ENCODE measurements around the gene IGHMBP2. TPM values are rescaled to one million over a fixed set of nuclear protein-coding genes. Genes with fewer than 3 reads are reported as not detected.

IGHMBP2 gene
- total RNA-seq, 1 experiment from 2014 or later, result 19.3 TPM

- no peak overlapping the region for H2AFZ ChIP-seq (ENCODE audit: low read depth, low read length, poor library complexity, severe bottlenecking)
- intact Hi-C loops (cut with micrococcal nuclease), result no loop called here
- DNase-seq (ENCODE audit: low read depth, low spot score), result no peak
- H3K9me2 ChIP-seq (ENCODE audit: insufficient read depth), result no peaks in the 10 kb centered on the region
- H3K4me1 ChIP-seq (ENCODE audit: control insufficient read depth in 1 of 2, insufficient read depth in 2 of 2, low read length in 2 of 2), result no peaks in the 10 kb centered on the region
- H3K27me3 ChIP-seq (ENCODE audit: insufficient read depth, low read length), result no peaks in the 10 kb centered on the region
- BruUV-seq (replicated peaks), result no TSS peak
- H3K9me3 ChIP-seq (ENCODE audit: control insufficient read depth in 1 of 2, insufficient read depth in 1 of 2, low read depth in 1 of 2, low read length in 2 of 2), result no peaks in the 10 kb centered on the region
- ChIA-PET RAD21 (ENCODE audit: low non-redundant PET in 1 of 2, low total read pairs in 2 of 2, uncharacterized antibody in 2 of 2, unreplicated experiment in 2 of 2) (interaction anchor here in 1 of 2 experiments (0.6 kb wide), 1 partner anchor 8 kb away, joined by 3 read pairs; no protein-coding TSS in a partner anchor), CTCF (interaction anchor here (0.6 kb wide), 1 partner anchor 64 kb away, joined by 3 read pairs; no protein-coding TSS in a partner anchor), POLR2A (no interaction called here)
- no peak overlapping the region for H3K27ac ChIP-seq (ENCODE audit: low read depth, low read length)
- H3K36me3 ChIP-seq (ENCODE audit: control insufficient read depth in 1 of 2, insufficient read depth in 2 of 2, low read length in 2 of 2), result peaks cover 18 to 20% of the 10 kb centered on the region in 2 experiments; a peak in 3 of 4 replicates
- no peak overlapping the region for H3K9ac ChIP-seq (ENCODE audit: low read length)
- no peaks in the 10 kb centered on the region for H4K20me1 ChIP-seq (ENCODE audit: insufficient read depth)
- ATAC-seq, result no peak
- no peak overlapping the region for H3K4me3 ChIP-seq (replicated peaks in 1 of 2; ENCODE audit: low read depth in 1 of 2, low read length in 2 of 2)
- no peak overlapping the region for H3K4me2 ChIP-seq (ENCODE audit: low read length)
- no peak for TF ChIP-seq SIN3A (IDR thresholded peaks at IDR 0.05; ENCODE audit: low read depth)
- no peak for TF ChIP-seq CEBPB (IDR thresholded peaks at IDR 0.05; ENCODE audit: low read depth)
- TF ChIP-seq REST (IDR thresholded peaks at IDR 0.05; ENCODE audit: low read depth), result no peak
- TF ChIP-seq ATF3 (IDR thresholded peaks at IDR 0.05), result no peak
- no peak for TF ChIP-seq EZH2 (IDR thresholded peaks at IDR 0.05)
- no peak for TF ChIP-seq POLR2AphosphoS5 (IDR thresholded peaks at IDR 0.05; ENCODE audit: low read depth, low read length)
- TF ChIP-seq RAD21 (IDR thresholded peaks at IDR 0.05; ENCODE audit: low read depth), result no peak
- TF ChIP-seq YY1 (IDR thresholded peaks at IDR 0.05; ENCODE audit: extremely low read depth, insufficient replicate concordance, low read depth, low read length), result no peak
- TF ChIP-seq ZBTB33 (IDR thresholded peaks at IDR 0.05; ENCODE audit: extremely low read depth, insufficient replicate concordance, low read length), result no peak
- TF ChIP-seq MAX (IDR thresholded peaks at IDR 0.05), result no peak
- no peak for TF ChIP-seq TCF7L2 (IDR thresholded peaks at IDR 0.05; ENCODE audit: borderline replicate concordance, extremely low read depth, insufficient read depth, insufficient read length)
- TF ChIP-seq ZFX (IDR thresholded peaks at IDR 0.05), result no peak
- no peaks in the 10 kb centered on the region for H3K79me2 ChIP-seq (ENCODE audit: insufficient read depth, low read length)
Observed at GRCh38 chr11:68934321-68934645, 30.6 kb downstream of the IGHMBP2 start.

Data from HCT116 (cell line).